Right atrium auricular region (tissue), 2 donors: ENCODE results near the gene IBA57. TPM values are rescaled to one million over a fixed set of nuclear protein-coding genes. Genes with fewer than 3 reads are reported as not detected.

Experiments
- DNase-seq: peaks from one replicate; pipeline ENCODE4 v3.0.0-alpha.2; 2019; ENCODE audit warnings: low spot score
- H3K27ac ChIP-seq, 2 donors: fragments of 200-600 bp; sonication (generic); 1 replicate in 1 of 2; 2 replicates in 1 of 2; pipeline ENCODE4 v1.5.1; 2016 to 2019
- H3K27me3 ChIP-seq, 2 donors: fragments of 200-600 bp; sonication (generic); one replicate each; pipeline versions ENCODE4 v1.5.1 to v1.6.0; 2017 to 2019
- H3K36me3 ChIP-seq: fragments of 200-600 bp; sonication (generic); one replicate; pipeline ENCODE4 v1.5.1; 2016
- H3K4me1 ChIP-seq, 2 donors: fragments of 200-600 bp; sonication (generic); one replicate each; pipeline versions ENCODE4 v1.5.1 to v1.6.0; 2017 to 2019
- H3K4me3 ChIP-seq, 2 donors: fragments of 200-600 bp; sonication (generic); 1 replicate in 1 of 2; 2 replicates in 1 of 2; pipeline ENCODE4 v1.5.1; 2017 to 2019; ENCODE audit warnings: mild to moderate bottlenecking in 1 of 2, moderate library complexity in 1 of 2
- H3K9me3 ChIP-seq, 2 donors: fragments of 200-600 bp; sonication (generic); one replicate each; pipeline ENCODE4 v1.5.1; 2019
- total RNA-seq, 2 donors: library from RNA; depleted of rRNA; stranded (reverse); fragments of >200 nt; gene quantifications; one replicate each; pipeline ENCODE4 v1.1.0, GENCODE V29; 2016
- TF ChIP-seq, protein P1 (sequence below), 2 donors: fragments of 200-600 bp; sonication (generic); IDR thresholded peaks; one replicate each; pipeline ENCODE4 v1.5.1; 2019; ENCODE audit warnings: antibody characterized with exemption in 2 of 2

Gene IBA57
- total RNA-seq, 2 donors from 2014 or later: 6.7 to 7.1 TPM

GRCh38 chr1:228207381-228207810, 41.8 kb downstream of the IBA57 start:
- Histone ChIP-seq H3K4me1 (peaks cover 0 to 41% of the 10 kb centered on the region in 2 donors), H3K36me3 (peaks cover under 1% of the 10 kb centered on the region), H3K9me3 (no peaks in the 10 kb centered on the region), H3K27me3 (no peaks in the 10 kb centered on the region), H3K27ac (peak overlapping the region; percentile 95 to 97), H3K4me3 (no peak overlapping the region)
- TF ChIP-seq, protein P1, sequence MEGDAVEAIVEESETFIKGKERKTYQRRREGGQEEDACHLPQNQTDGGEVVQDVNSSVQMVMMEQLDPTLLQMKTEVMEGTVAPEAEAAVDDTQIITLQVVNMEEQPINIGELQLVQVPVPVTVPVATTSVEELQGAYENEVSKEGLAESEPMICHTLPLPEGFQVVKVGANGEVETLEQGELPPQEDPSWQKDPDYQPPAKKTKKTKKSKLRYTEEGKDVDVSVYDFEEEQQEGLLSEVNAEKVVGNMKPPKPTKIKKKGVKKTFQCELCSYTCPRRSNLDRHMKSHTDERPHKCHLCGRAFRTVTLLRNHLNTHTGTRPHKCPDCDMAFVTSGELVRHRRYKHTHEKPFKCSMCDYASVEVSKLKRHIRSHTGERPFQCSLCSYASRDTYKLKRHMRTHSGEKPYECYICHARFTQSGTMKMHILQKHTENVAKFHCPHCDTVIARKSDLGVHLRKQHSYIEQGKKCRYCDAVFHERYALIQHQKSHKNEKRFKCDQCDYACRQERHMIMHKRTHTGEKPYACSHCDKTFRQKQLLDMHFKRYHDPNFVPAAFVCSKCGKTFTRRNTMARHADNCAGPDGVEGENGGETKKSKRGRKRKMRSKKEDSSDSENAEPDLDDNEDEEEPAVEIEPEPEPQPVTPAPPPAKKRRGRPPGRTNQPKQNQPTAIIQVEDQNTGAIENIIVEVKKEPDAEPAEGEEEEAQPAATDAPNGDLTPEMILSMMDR (IDR thresholded peaks at IDR 0.05): no peak
- DNase-seq: peak; percentile 46

DNA sequence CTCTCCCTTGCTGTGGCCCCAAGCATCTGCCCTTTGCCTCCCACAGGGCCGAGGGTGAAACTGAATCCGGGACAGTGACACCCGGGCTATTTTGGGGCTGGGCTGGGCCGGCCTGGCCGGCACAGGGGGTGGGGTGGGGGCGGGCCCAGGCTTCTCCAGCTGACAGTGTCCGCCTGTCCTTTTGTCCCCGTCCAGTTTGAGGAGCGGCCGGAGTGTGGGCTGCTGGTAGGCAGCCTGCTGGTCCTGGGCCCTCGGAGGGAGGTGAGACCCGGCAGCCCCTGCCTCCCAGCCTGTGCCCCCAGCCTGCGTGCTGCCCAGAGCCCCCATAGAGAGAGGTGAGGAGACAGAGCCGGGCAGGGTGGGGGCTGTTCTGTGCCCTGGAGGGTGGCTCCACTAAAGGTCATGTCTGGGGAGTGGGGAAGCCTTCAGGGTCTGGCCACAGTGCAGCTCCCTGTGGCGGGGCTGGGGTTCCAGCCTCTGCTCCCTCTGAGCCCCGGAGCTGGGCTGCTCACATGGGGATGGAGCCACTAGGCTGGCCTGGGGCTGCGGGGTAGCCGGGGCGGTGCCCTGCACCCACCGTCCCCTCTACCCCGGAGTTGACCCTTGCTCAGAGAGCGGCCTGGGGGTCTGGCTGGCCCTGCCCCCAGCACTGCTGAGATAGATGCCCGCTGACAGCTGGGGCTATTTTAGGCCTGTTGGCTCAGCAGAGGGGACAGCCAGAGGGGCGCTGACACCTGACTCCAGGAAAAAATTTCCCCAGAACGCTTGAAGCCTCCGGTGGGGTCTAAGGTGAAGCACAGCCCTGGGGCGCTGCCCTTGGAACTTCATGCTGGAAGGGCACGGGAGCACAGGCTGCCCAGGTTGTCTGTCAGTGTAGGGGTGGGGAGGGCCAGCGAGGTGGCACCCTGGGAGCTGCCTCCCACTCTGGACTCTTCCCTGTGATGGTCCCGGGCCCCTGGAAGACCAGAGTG, 42.5 kb downstream of the IBA57 start, which contains the start of gene OBSCN:
Gene OBSCN (plus strand): TSS at position 194 of the 971 bp plus-strand sequence. CDS start 3,740 bp downstream, outside the sequence.
- Histone ChIP-seq H3K27ac (peak within 1 kb of the TSS; percentile 95 to 97), H3K4me3 (peak within 1 kb of the TSS; percentile 60 to 76), H3K36me3 (peaks cover 6% of the 10 kb centered on the region), H3K9me3 (no peaks in the 10 kb centered on the region), H3K4me1 (peaks cover 0 to 49% of the 10 kb centered on the region in 2 donors), H3K27me3 (no peaks in the 10 kb centered on the region)
- DNase-seq: peak; percentile 58
- TF ChIP-seq, protein P1 (IDR thresholded peaks at IDR 0.05): no peak

GRCh38 chr1:228208831-228209551, 43.4 kb downstream of the IBA57 start:
- TF ChIP-seq, protein P1 (IDR thresholded peaks at IDR 0.05): no peak
- H3K9me3 ChIP-seq: no peaks in the 10 kb centered on the region
- H3K27ac ChIP-seq: peak overlapping the region; percentile 95 to 97
- peak; percentile 47 for DNase-seq
- no peaks in the 10 kb centered on the region for H3K27me3 ChIP-seq
- H3K4me1 ChIP-seq: peaks cover 0 to 57% of the 10 kb centered on the region in 2 donors
- peaks cover 6% of the 10 kb centered on the region for H3K36me3 ChIP-seq
- peak overlapping the region; percentile 60 to 76 for H3K4me3 ChIP-seq

DNA sequence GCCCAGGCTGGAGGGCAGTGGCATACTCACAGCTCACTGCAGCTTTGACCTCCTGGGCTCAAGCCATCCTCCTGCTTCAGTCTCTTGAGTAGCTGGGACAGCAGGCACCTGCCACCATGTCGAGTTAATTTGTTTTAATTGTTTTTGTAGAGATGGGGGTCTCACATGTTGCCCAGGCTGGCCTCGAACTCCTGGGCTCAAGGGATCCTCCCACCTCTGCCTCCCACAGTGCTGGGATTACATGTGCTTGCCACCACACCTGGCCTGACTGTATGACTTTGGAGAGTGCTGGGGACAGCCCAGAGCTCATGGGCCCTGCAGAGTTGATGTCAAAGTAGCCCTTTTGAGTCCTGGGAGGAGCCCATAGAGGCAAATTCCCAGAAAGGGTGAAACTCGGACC, 44.1 kb downstream of the IBA57 start:
- H3K4me3 ChIP-seq: peak overlapping the region; percentile 60 to 76
- H3K27ac ChIP-seq: peak overlapping the region; percentile 95 to 97

DNA sequence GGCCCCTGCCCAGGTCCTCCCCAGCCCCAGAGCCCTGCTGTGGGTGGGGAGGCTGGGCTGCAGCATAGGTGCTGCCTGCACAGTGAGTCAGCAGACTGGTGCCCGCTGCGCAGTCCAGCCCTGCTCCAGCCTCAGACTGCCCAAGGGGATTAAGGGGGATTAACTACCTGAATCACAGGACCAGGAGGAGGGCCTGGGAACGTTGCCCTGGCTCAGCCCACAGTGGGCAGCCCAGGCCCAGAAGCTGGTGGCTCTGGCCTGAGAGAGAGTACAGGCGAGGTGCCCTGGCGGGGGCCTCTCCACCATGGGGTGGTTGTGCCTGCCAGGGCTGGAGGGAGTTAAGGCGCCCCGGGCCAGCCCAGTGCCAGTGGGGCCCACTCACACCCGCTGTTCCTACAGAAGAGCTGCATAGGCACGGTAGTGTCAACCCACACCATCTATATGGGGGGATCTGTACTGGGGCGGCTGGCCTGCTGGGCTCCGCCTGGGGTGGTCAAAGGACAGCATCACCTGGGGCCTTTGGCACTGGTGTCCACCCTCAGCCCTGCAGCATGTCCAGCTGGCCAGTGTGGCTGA, 44.6 kb downstream of the IBA57 start:
- H3K4me1 ChIP-seq: peaks cover 0 to 69% of the 10 kb centered on the region in 2 donors
- H3K27ac ChIP-seq: peak overlapping the region; percentile 95 to 97
- peaks cover 15% of the 10 kb centered on the region for H3K36me3 ChIP-seq
- TF ChIP-seq, protein P1 (IDR thresholded peaks at IDR 0.05): no peak
- no peaks in the 10 kb centered on the region for H3K27me3 ChIP-seq
- DNase-seq: peak; percentile 58
- H3K4me3 ChIP-seq: peak overlapping the region; percentile 60 to 76
- H3K9me3 ChIP-seq: no peaks in the 10 kb centered on the region

More for the DNA sequence above, 44.1 kb downstream of the IBA57 start:
- Histone ChIP-seq H3K4me1 (peaks cover 0 to 64% of the 10 kb centered on the region in 2 donors), H3K36me3 (peaks cover 10% of the 10 kb centered on the region), H3K9me3 (no peaks in the 10 kb centered on the region), H3K27me3 (no peaks in the 10 kb centered on the region)
- DNase-seq: peak; percentile 49
- TF ChIP-seq, protein P1 (IDR thresholded peaks at IDR 0.05): no peak
